HG02938 (cell line): ENCODE results near the gene ZNF773.

ENCODE experiments used
- ATAC-seq: cut with Tn5 transposase; IDR thresholded peaks from one replicate; pipeline ENCODE4 v1.9.1; 2021; ENCODE audit warnings: mild to moderate bottlenecking, moderate library complexity; ENCODE audit not compliant: unreplicated experiment

Gene ZNF773

DNA sequence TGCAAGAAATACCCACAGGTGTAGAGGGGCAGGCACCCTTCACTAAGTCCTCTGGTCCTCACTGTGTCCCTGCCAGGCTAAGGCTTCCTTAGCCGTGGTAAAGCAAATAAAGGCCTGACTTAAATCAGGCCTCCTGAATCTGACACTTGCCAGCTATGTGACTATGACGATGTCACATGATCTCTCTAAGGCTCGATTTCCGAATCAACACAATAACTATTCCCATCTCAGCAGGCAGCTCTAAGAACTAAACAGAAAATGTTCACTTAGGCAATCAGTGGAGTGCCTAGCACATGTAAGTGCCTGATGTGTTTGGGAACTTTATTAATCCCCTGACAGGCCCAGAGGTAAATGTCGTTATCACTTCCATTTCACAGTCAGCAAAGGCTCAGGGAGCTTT is 57.9 kb downstream of the ZNF773 start:
- ATAC-seq = no peak
